Trophoblast cell (in vitro differentiated cells and primary cell): Measurements from ENCODE around the gene SLC25A25.
"Not testable (repeated sequence)": the region's sequence is repeated elsewhere in the genome, so short reads cannot be mapped to it uniquely, and the experiment has no call there.

Experiments used
- DNase-seq, 2 donors: peaks; one replicate each; pipeline ENCODE4 v3.0.0-alpha.2; 2016
- H2AFZ ChIP-seq: 2 replicates; pipeline ENCODE4 v1.6.1; 2013; ENCODE audit warnings: low read length, moderate library complexity, mild to moderate bottlenecking; ENCODE audit not compliant: insufficient read depth, poor library complexity
- H2AK5ac ChIP-seq: 2 replicates; pipeline ENCODE4 v1.6.1; 2013; ENCODE audit warnings: mild to moderate bottlenecking, low read length
- H2BK120ac ChIP-seq: 2 replicates; pipeline ENCODE4 v1.6.1; 2013; ENCODE audit warnings: low read length, mild to moderate bottlenecking, moderate library complexity; ENCODE audit not compliant: insufficient read depth, poor library complexity
- H2BK12ac ChIP-seq: 2 replicates; pipeline ENCODE4 v1.6.1; 2013; ENCODE audit warnings: mild to moderate bottlenecking, low read length, moderate library complexity
- H2BK5ac ChIP-seq: 2 replicates; pipeline ENCODE4 v1.6.1; 2013; ENCODE audit warnings: low read length, low read depth, moderate library complexity, mild to moderate bottlenecking; ENCODE audit not compliant: poor library complexity
- H3K14ac ChIP-seq: 2 replicates; pipeline ENCODE4 v1.6.1; 2013; ENCODE audit warnings: mild to moderate bottlenecking, low read length
- H3K18ac ChIP-seq: 2 replicates; pipeline ENCODE4 v1.6.1; 2013; ENCODE audit warnings: mild to moderate bottlenecking, low read length
- H3K23ac ChIP-seq: 2 replicates; pipeline ENCODE4 v1.6.1; 2013; ENCODE audit warnings: low read length
- H3K27ac ChIP-seq: 2 replicates; pipeline ENCODE4 v1.5.1; 2013; ENCODE audit warnings: low read depth, mild to moderate bottlenecking, inconsistent platforms, low read length, moderate library complexity
- H3K27me3 ChIP-seq: 2 replicates; pipeline ENCODE4 v1.6.1; 2013; ENCODE audit warnings: inconsistent platforms, mild to moderate bottlenecking, low read length, moderate library complexity; ENCODE audit not compliant: insufficient read depth
- H3K36me3 ChIP-seq, 2 experiments: 1 replicate in 1 of 2; 2 replicates in 1 of 2; pipeline ENCODE4 v1.6.1; 2013; ENCODE audit warnings: low read length in 2 of 2, mild to moderate bottlenecking in 2 of 2, moderate library complexity in 1 of 2; ENCODE audit not compliant: insufficient read depth in 2 of 2, control insufficient read depth in 1 of 2
- H3K4ac ChIP-seq: 2 replicates; pipeline ENCODE4 v1.6.1; 2013; ENCODE audit warnings: low read depth, mild to moderate bottlenecking, low read length, moderate library complexity
- H3K4me1 ChIP-seq, 2 experiments: 1 replicate in 1 of 2; 2 replicates in 1 of 2; pipeline ENCODE4 v1.6.1; 2013; ENCODE audit warnings: low read length in 2 of 2, mild to moderate bottlenecking in 2 of 2, moderate library complexity in 1 of 2; ENCODE audit not compliant: insufficient read depth in 2 of 2, control insufficient read depth in 1 of 2
- H3K4me2 ChIP-seq: 2 replicates; pipeline ENCODE4 v1.6.1; 2013; ENCODE audit warnings: inconsistent platforms, mild to moderate bottlenecking, low read length, moderate library complexity
- H3K4me3 ChIP-seq: 2 replicates; pipeline ENCODE4 v1.5.1; 2013; ENCODE audit warnings: mild to moderate bottlenecking, low read depth, low read length, inconsistent platforms
- H3K79me1 ChIP-seq: one replicate; pipeline ENCODE4 v1.6.1; 2013; ENCODE audit warnings: low read length
- H3K79me2 ChIP-seq: 2 replicates; pipeline ENCODE4 v1.6.1; 2013; ENCODE audit warnings: low read length, mild to moderate bottlenecking; ENCODE audit not compliant: control insufficient read depth, insufficient read depth, poor library complexity
- H3K9ac ChIP-seq: 2 replicates; pipeline ENCODE4 v1.6.1; 2013; ENCODE audit warnings: mild to moderate bottlenecking, low read length
- H3K9me3 ChIP-seq: 2 replicates; pipeline ENCODE4 v1.6.1; 2013; ENCODE audit warnings: low read depth, mild to moderate bottlenecking, control low read depth, inconsistent platforms, low read length; ENCODE audit not compliant: insufficient read depth
- H4K12ac ChIP-seq: 2 replicates; pipeline ENCODE4 v1.6.1; 2013; ENCODE audit warnings: low read depth, mild to moderate bottlenecking, low read length, moderate library complexity
- H4K8ac ChIP-seq: 2 replicates; pipeline ENCODE4 v1.6.1; 2013; ENCODE audit warnings: low read depth, mild to moderate bottlenecking, low read length, moderate library complexity
- H4K91ac ChIP-seq: one replicate; pipeline ENCODE4 v1.6.1; 2013; ENCODE audit warnings: low read depth, mild to moderate bottlenecking, low read length, moderate library complexity
- WGBS: extraction: QIAGEN DNeasy Blood & Tissue Kit; methylation state at CpG from one replicate; pipeline ENCODE4 v1.1.7; 2013; ENCODE audit warnings: missing lambda C conversion rate; ENCODE audit not compliant: insufficient read length, insufficient coverage; ENCODE audit errors: extremely low coverage; 5-methylcytosine and 5-hydroxymethylcytosine counted together

SLC25A25 gene

GRCh38 chr9:128135561-128135960 lies 67.5 kb downstream of the SLC25A25 start:
- DNase-seq, H4K91ac ChIP-seq, H3K36me3 ChIP-seq, H3K9me3 ChIP-seq, H3K14ac ChIP-seq, H3K4me3 ChIP-seq, H3K4me1 ChIP-seq, H3K27ac ChIP-seq, H3K27me3 ChIP-seq, H3K18ac ChIP-seq, H3K23ac ChIP-seq, H2BK120ac ChIP-seq, H3K79me2 ChIP-seq, H2AK5ac ChIP-seq, H2BK5ac ChIP-seq, H3K79me1 ChIP-seq, H3K9ac ChIP-seq, H3K4me2 ChIP-seq, H3K4ac ChIP-seq, H4K8ac ChIP-seq, H2BK12ac ChIP-seq, H2AFZ ChIP-seq, H4K12ac ChIP-seq: not testable (repeated sequence)
- WGBS: no CpG with 5 or more reads among the region's 8 CpGs

- Histone ChIP-seq H2BK12ac (no peak overlapping the region), H4K91ac (no peak overlapping the region), H3K79me2 (no peaks in the 10 kb centered on the region), H2AFZ (no peak overlapping the region), H4K8ac (no peak overlapping the region), H3K14ac (no peak overlapping the region), H3K4ac (no peak overlapping the region), H3K23ac (no peak overlapping the region), H2BK5ac (no peak overlapping the region), H3K27me3 (no peaks in the 10 kb centered on the region), H3K9ac (no peak overlapping the region), H3K9me3 (no peaks in the 10 kb centered on the region), H3K79me1 (no peaks in the 10 kb centered on the region), H3K18ac (no peak overlapping the region), H3K36me3 (no peaks in the 10 kb centered on the region), H2BK120ac (no peak overlapping the region), H3K4me3 (no peak overlapping the region), H4K12ac (no peak overlapping the region), H3K4me2 (no peak overlapping the region), H3K4me1 (no peaks in the 10 kb centered on the region), H3K27ac (no peak overlapping the region), H2AK5ac (no peak overlapping the region)
- DNase-seq: no peak
- no CpG with 5 or more reads among the region's 18 CpGs for WGBS
These were observed 69.1 kb downstream of the SLC25A25 start for GRCh38 chr9:128136816-128137793.

GRCh38 chr9:128138001-128138400 lies 70.0 kb downstream of the SLC25A25 start:
- Histone ChIP-seq H3K79me1 (no peaks in the 10 kb centered on the region), H4K8ac (no peak overlapping the region), H2BK12ac (no peak overlapping the region), H4K12ac (no peak overlapping the region), H4K91ac (no peak overlapping the region), H3K23ac (no peak overlapping the region), H3K4me3 (no peak overlapping the region), H3K4ac (no peak overlapping the region), H3K79me2 (no peaks in the 10 kb centered on the region), H2BK120ac (no peak overlapping the region), H3K9me3 (no peaks in the 10 kb centered on the region), H3K27ac (no peak overlapping the region), H3K36me3 (no peaks in the 10 kb centered on the region), H2BK5ac (no peak overlapping the region), H3K4me1 (no peaks in the 10 kb centered on the region), H3K9ac (no peak overlapping the region), H3K18ac (no peak overlapping the region), H2AFZ (no peak overlapping the region), H2AK5ac (no peak overlapping the region), H3K4me2 (no peak overlapping the region), H3K14ac (no peak overlapping the region), H3K27me3 (no peaks in the 10 kb centered on the region)
- DNase-seq: no peak
- WGBS: no CpG with 5 or more reads among the region's 3 CpGs

GRCh38 chr9:128139621-128140020 lies 71.6 kb downstream of the SLC25A25 start:
- Histone ChIP-seq H4K8ac (no peak overlapping the region), H3K79me1 (no peaks in the 10 kb centered on the region), H3K36me3 (no peaks in the 10 kb centered on the region), H4K12ac (no peak overlapping the region), H4K91ac (no peak overlapping the region), H3K27me3 (no peaks in the 10 kb centered on the region), H3K9ac (no peak overlapping the region), H3K4me2 (no peak overlapping the region), H2BK5ac (no peak overlapping the region), H3K4me1 (no peaks in the 10 kb centered on the region), H3K14ac (no peak overlapping the region), H2AFZ (no peak overlapping the region), H3K4ac (no peak overlapping the region), H3K18ac (no peak overlapping the region), H3K4me3 (no peak overlapping the region), H2BK120ac (no peak overlapping the region), H3K9me3 (no peaks in the 10 kb centered on the region), H3K23ac (no peak overlapping the region), H3K27ac (no peak overlapping the region), H3K79me2 (no peaks in the 10 kb centered on the region), H2AK5ac (no peak overlapping the region), H2BK12ac (no peak overlapping the region)
- DNase-seq: no peak
- WGBS: no CpG with 5 or more reads among the region's 16 CpGs
